Measurements from ENCODE around the gene CDKN2B-AS1.

The CDKN2B-AS1 gene

DNA sequence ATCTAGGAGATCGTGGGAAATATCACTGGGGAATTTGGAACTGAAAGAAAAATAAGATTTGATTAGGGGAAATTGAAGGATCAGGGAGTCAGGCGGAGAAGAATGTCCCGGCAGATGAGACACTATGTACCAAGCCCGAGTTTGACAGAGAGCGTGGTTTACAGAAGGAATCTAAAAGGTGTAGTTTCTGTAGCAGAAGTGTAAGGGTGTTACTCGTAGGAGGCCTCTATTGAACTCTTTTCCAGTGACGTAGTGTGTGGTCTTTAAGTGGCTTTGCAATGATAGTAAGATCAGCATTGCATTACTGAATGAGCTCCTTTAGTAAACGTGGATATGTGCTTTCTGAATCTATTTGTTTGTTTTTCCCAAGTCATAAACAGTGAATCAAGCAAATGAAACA lies 73.8 kb downstream of the CDKN2B-AS1 start:
- TF ChIP-seq CTCF (IDR thresholded peaks at IDR 0.05; ENCODE audit: extremely low read depth, missing control alignments): no peak
- DNase-seq (ENCODE audit: low spot score): no peak

DNA sequence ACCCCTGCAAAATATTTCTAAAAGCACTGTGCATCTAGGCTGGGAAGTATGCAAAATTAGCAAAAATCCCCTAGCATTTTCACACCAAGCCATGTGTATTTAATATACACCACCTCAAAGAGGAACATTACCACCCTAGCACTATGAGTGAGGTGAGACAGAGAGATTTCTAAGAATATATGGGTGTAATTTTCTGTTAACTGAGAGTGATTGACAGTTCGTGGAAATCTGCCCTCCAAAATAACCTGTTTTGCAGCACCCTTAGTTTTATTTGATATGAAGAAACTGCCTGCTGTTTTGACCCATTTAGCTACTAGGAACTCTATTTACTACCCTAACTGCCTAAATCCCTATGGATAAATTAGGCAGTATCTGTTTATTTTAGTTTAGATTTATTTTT lies 78.8 kb downstream of the CDKN2B-AS1 start:
- no peak for TF ChIP-seq CTCF (IDR thresholded peaks at IDR 0.05; ENCODE audit: extremely low read depth, missing control alignments)
- DNase-seq (ENCODE audit: low spot score): no peak

GRCh38 chr9:22078081-22078480 lies 83.5 kb downstream of the CDKN2B-AS1 start:
- DNase-seq (ENCODE audit: low spot score): no peak
- TF ChIP-seq CTCF (IDR thresholded peaks at IDR 0.05; ENCODE audit: extremely low read depth, missing control alignments): no peak

- DNase-seq (ENCODE audit: low spot score): peak; percentile 12
- no peak for TF ChIP-seq CTCF (IDR thresholded peaks at IDR 0.05; ENCODE audit: extremely low read depth, missing control alignments)
These were observed 85.3 kb downstream of the CDKN2B-AS1 start for GRCh38 chr9:22079873-22080341.

GRCh38 chr9:22084336-22085035 lies 89.9 kb downstream of the CDKN2B-AS1 start:
- TF ChIP-seq CTCF (IDR thresholded peaks at IDR 0.05; ENCODE audit: extremely low read depth, missing control alignments): no peak
- DNase-seq (ENCODE audit: low spot score): no peak

DNA sequence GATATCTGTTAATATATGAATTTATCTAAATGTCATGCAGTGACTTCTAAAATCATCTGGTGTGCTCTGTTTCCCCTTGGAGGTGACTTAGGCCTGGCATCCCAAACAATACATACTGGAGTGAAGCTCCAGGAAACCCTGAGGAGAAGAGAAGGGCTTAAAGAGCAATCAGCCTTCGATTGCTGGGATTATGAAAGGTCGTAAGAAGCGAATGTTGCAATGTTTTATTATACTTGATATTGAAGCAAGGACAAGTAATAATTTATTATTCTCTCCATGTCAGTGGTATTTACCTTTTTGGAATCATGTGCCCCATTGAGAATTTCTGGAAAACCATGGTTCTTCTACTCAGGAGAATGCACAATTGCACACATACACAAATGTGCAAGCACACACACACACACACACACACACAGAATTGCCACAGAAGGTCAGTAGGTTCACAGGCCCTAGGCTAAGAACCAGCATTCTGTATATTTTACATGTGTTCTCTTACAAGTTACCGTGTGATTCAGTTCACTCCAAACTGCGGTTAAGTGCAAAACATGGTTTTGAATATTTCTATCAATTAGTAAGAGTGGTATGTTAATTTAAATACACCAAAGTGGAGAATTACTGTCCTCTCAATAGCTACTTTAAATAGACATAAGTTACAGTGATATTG lies 93.6 kb downstream of the CDKN2B-AS1 start:
- no peak for TF ChIP-seq CTCF (IDR thresholded peaks at IDR 0.05; ENCODE audit: extremely low read depth, missing control alignments)
- no peak for DNase-seq (ENCODE audit: low spot score)

DNA sequence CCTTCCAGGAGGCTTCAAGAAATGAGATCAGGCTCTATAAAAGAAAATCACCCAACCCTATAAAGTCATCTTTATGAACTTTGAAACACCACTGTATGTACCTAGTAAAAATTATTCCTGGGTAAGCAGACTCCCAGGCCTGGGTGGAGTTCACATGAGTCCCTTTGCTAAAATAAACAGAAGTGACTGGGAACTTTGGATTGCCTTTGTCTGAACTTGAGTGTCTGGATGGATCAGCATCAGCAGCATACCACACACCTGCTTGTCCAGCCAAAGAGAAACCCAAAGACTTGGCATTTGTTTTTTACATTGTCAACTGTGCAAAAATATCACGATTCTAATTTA lies 94.1 kb downstream of the CDKN2B-AS1 start:
- no peak for TF ChIP-seq CTCF (IDR thresholded peaks at IDR 0.05; ENCODE audit: extremely low read depth, missing control alignments)
- DNase-seq (ENCODE audit: low spot score): no peak
